ENCODE results near the gene PPM1A. TPM values are rescaled to one million over a fixed set of nuclear protein-coding genes. Genes with fewer than 3 reads are reported as not detected.
A peak's percentile ranks its signal among the peaks of the same experiment; 100 is the strongest.

The PPM1A gene
- total and polyA plus RNA-seq, 2 donors = 23.9 to 75.9 TPM

GRCh38 chr14:60240139-60240856 lies 8.7 kb upstream of the PPM1A start:
- 78% methylated on average over 7 of the region's 7 CpGs for WGBS
- no peak overlapping the region for H3K4me3 ChIP-seq (ENCODE audit: low read depth, low read length)
- H3K27ac ChIP-seq (ENCODE audit: low read depth) = no peak overlapping the region
- no peak for DNase-seq (ENCODE audit: extremely low spot score)
- H3K36me3 ChIP-seq (ENCODE audit: insufficient read depth) = no peaks in the 10 kb centered on the region
- no peaks in the 10 kb centered on the region for H3K4me1 ChIP-seq (ENCODE audit: insufficient read depth)

- 58% methylated on average over 1 of the region's 1 CpG for WGBS
- H3K4me3 ChIP-seq (ENCODE audit: low read depth, low read length) = no peak overlapping the region
- H3K4me1 ChIP-seq (ENCODE audit: insufficient read depth) = no peaks in the 10 kb centered on the region
- no peak overlapping the region for H3K27ac ChIP-seq (ENCODE audit: low read depth)
- no peaks in the 10 kb centered on the region for H3K36me3 ChIP-seq (ENCODE audit: insufficient read depth)
- DNase-seq (ENCODE audit: extremely low spot score) = no peak
Measured at GRCh38 chr14:60241091-60241490, 7.9 kb upstream of the PPM1A start.

GRCh38 chr14:60242429-60242828 lies 6.6 kb upstream of the PPM1A start:
- H3K4me1 ChIP-seq (ENCODE audit: insufficient read depth) = no peaks in the 10 kb centered on the region
- no peak overlapping the region for H3K27ac ChIP-seq (ENCODE audit: low read depth)
- DNase-seq (ENCODE audit: extremely low spot score) = no peak
- WGBS = 92% methylated on average over 2 of the region's 2 CpGs
- no peak overlapping the region for H3K4me3 ChIP-seq (ENCODE audit: low read depth, low read length)
- H3K36me3 ChIP-seq (ENCODE audit: insufficient read depth) = no peaks in the 10 kb centered on the region

- DNase-seq (ENCODE audit: extremely low spot score) = no peak
- H3K4me3 ChIP-seq (ENCODE audit: low read depth, low read length) = no peak overlapping the region
- no peaks in the 10 kb centered on the region for H3K4me1 ChIP-seq (ENCODE audit: insufficient read depth)
- H3K27ac ChIP-seq (ENCODE audit: low read depth) = no peak overlapping the region
- H3K36me3 ChIP-seq (ENCODE audit: insufficient read depth) = no peaks in the 10 kb centered on the region
- 65% methylated on average over 2 of the region's 2 CpGs for WGBS
Measured at GRCh38 chr14:60245380-60246177, 3.4 kb upstream of the PPM1A start.

GRCh38 chr14:60247994-60248696 lies 876 bp upstream of the PPM1A start:
- peak overlapping the region; percentile 98 for H3K27ac ChIP-seq (ENCODE audit: low read depth)
- peaks cover 3% of the 10 kb centered on the region for H3K4me1 ChIP-seq (ENCODE audit: insufficient read depth)
- peak; percentile 92 for DNase-seq (ENCODE audit: extremely low spot score)
- H3K36me3 ChIP-seq (ENCODE audit: insufficient read depth) = no peaks in the 10 kb centered on the region
- H3K4me3 ChIP-seq (ENCODE audit: low read depth, low read length) = peak overlapping the region; percentile 99
- under 1% methylated on average over 27 of the region's 27 CpGs for WGBS

- peak overlapping the region; percentile 99 for H3K4me3 ChIP-seq (ENCODE audit: low read depth, low read length)
- H3K36me3 ChIP-seq (ENCODE audit: insufficient read depth) = no peaks in the 10 kb centered on the region
- peak; percentile 20 for DNase-seq (ENCODE audit: extremely low spot score)
- peaks cover 3% of the 10 kb centered on the region for H3K4me1 ChIP-seq (ENCODE audit: insufficient read depth)
- peak overlapping the region; percentile 100 for H3K27ac ChIP-seq (ENCODE audit: low read depth)
- WGBS = under 1% methylated on average over 107 of the region's 107 CpGs
Measured at GRCh38 chr14:60249321-60250256, 568 bp downstream of the PPM1A start.

- peaks cover 3% of the 10 kb centered on the region for H3K4me1 ChIP-seq (ENCODE audit: insufficient read depth)
- WGBS = 17% methylated on average over 9 of the region's 9 CpGs
- peak overlapping the region; percentile 99 for H3K4me3 ChIP-seq (ENCODE audit: low read depth, low read length)
- DNase-seq (ENCODE audit: extremely low spot score) = peak; percentile 13
- no peak overlapping the region for H3K27ac ChIP-seq (ENCODE audit: low read depth)
- H3K36me3 ChIP-seq (ENCODE audit: insufficient read depth) = no peaks in the 10 kb centered on the region
Measured at GRCh38 chr14:60250257-60251035, 1.4 kb downstream of the PPM1A start.

GRCh38 chr14:60251877-60252276 lies 2.9 kb downstream of the PPM1A start:
- Histone ChIP-seq H3K4me3 (ENCODE audit: low read depth, low read length) (no peak overlapping the region), H3K27ac (ENCODE audit: low read depth) (no peak overlapping the region), H3K4me1 (ENCODE audit: insufficient read depth) (peaks cover 5% of the 10 kb centered on the region), H3K36me3 (ENCODE audit: insufficient read depth) (no peaks in the 10 kb centered on the region)
- WGBS = 81% methylated on average over 1 of the region's 1 CpG
- no peak for DNase-seq (ENCODE audit: extremely low spot score)

- no peak for DNase-seq (ENCODE audit: extremely low spot score)
- peaks cover 5% of the 10 kb centered on the region for H3K4me1 ChIP-seq (ENCODE audit: insufficient read depth)
- no peak overlapping the region for H3K27ac ChIP-seq (ENCODE audit: low read depth)
- no peak overlapping the region for H3K4me3 ChIP-seq (ENCODE audit: low read depth, low read length)
- 85% methylated on average over 2 of the region's 2 CpGs for WGBS
- H3K36me3 ChIP-seq (ENCODE audit: insufficient read depth) = no peaks in the 10 kb centered on the region
Measured at GRCh38 chr14:60252630-60253029, 3.6 kb downstream of the PPM1A start.

GRCh38 chr14:60253649-60254048 lies 4.6 kb downstream of the PPM1A start:
- H3K4me3 ChIP-seq (ENCODE audit: low read depth, low read length) = no peak overlapping the region
- H3K4me1 ChIP-seq (ENCODE audit: insufficient read depth) = peaks cover 5% of the 10 kb centered on the region
- H3K36me3 ChIP-seq (ENCODE audit: insufficient read depth) = no peaks in the 10 kb centered on the region
- 74% methylated on average over 3 of the region's 3 CpGs for WGBS
- no peak overlapping the region for H3K27ac ChIP-seq (ENCODE audit: low read depth)
- no peak for DNase-seq (ENCODE audit: extremely low spot score)

- Histone ChIP-seq H3K4me1 (ENCODE audit: insufficient read depth) (peaks cover 5% of the 10 kb centered on the region), H3K4me3 (ENCODE audit: low read depth, low read length) (no peak overlapping the region), H3K36me3 (ENCODE audit: insufficient read depth) (no peaks in the 10 kb centered on the region), H3K27ac (ENCODE audit: low read depth) (no peak overlapping the region)
- no peak for DNase-seq (ENCODE audit: extremely low spot score)
- 69% methylated on average over 1 of the region's 1 CpG for WGBS
Measured at GRCh38 chr14:60254176-60254575, 5.2 kb downstream of the PPM1A start.

GRCh38 chr14:60257865-60258264 lies 8.8 kb downstream of the PPM1A start:
- Histone ChIP-seq H3K4me3 (ENCODE audit: low read depth, low read length) (no peak overlapping the region), H3K36me3 (ENCODE audit: insufficient read depth) (no peaks in the 10 kb centered on the region), H3K27ac (ENCODE audit: low read depth) (no peak overlapping the region), H3K4me1 (ENCODE audit: insufficient read depth) (peaks cover 1% of the 10 kb centered on the region)
- WGBS = 93% methylated on average over 1 of the region's 1 CpG
- no peak for DNase-seq (ENCODE audit: extremely low spot score)

Data from urinary bladder (tissue), 4 donors.